Neuronal stem cell (in vitro differentiated cells): ENCODE measurements around the gene PROM1.

ENCODE experiments used
- DNase-seq: peaks from one replicate; pipeline ENCODE4 v3.0.0-alpha.2; 2013; ENCODE audit warnings: low spot score
- H2AFZ ChIP-seq: one replicate; pipeline ENCODE4 v1.6.1; 2013; ENCODE audit warnings: mild to moderate bottlenecking, low read length, inconsistent platforms
- H2AK5ac ChIP-seq: 2 replicates; pipeline ENCODE4 v1.6.1; 2013; ENCODE audit warnings: low read depth, mild to moderate bottlenecking, inconsistent platforms, low read length, moderate library complexity, mixed read lengths
- H2BK120ac ChIP-seq: 2 replicates; pipeline ENCODE4 v1.6.1; 2013; ENCODE audit warnings: low read depth, mild to moderate bottlenecking, inconsistent platforms, low read length, moderate library complexity, mixed read lengths
- H2BK12ac ChIP-seq: one replicate; pipeline ENCODE4 v1.6.1; 2013; ENCODE audit warnings: low read length, inconsistent platforms
- H2BK15ac ChIP-seq: 2 replicates; pipeline ENCODE4 v1.6.1; 2013; ENCODE audit warnings: mild to moderate bottlenecking, low read length, inconsistent platforms, mixed read lengths
- H2BK5ac ChIP-seq: one replicate; pipeline ENCODE4 v1.6.1; 2013; ENCODE audit warnings: inconsistent platforms, mild to moderate bottlenecking, low read length, moderate library complexity
- H3K14ac ChIP-seq: one replicate; pipeline ENCODE4 v1.6.1; 2013; ENCODE audit warnings: low read length, inconsistent platforms
- H3K18ac ChIP-seq: 2 replicates; pipeline ENCODE4 v1.6.1; 2013; ENCODE audit warnings: low read length, inconsistent platforms
- H3K23ac ChIP-seq: 2 replicates; pipeline ENCODE4 v1.6.1; 2013; ENCODE audit warnings: low read depth, mild to moderate bottlenecking, mixed read lengths, low read length, inconsistent platforms; ENCODE audit not compliant: poor library complexity
- H3K27ac ChIP-seq: replicated peaks from 3 replicates; pipeline ENCODE4 v1.5.1; 2013; ENCODE audit warnings: low read length, inconsistent platforms
- H3K27me3 ChIP-seq, 3 experiments: 2 replicates each; pipeline ENCODE4 v1.6.1; 2013; ENCODE audit warnings: low read length in 3 of 3, mild to moderate bottlenecking in 2 of 3, inconsistent platforms in 1 of 3, low read depth in 1 of 3, mixed read lengths in 1 of 3, moderate library complexity in 1 of 3; ENCODE audit not compliant: control insufficient read depth in 3 of 3, insufficient read depth in 3 of 3
- H3K36me3 ChIP-seq, 2 donors: replicated peaks in 1 of 2; 2 replicates each; pipeline ENCODE4 v1.6.1; 2013; ENCODE audit warnings: low read length in 2 of 2; ENCODE audit not compliant: control insufficient read depth in 2 of 2, insufficient read depth in 2 of 2
- H3K4ac ChIP-seq: 2 replicates; pipeline ENCODE4 v1.6.1; 2013; ENCODE audit warnings: inconsistent platforms, mild to moderate bottlenecking, low read length, moderate library complexity
- H3K4me1 ChIP-seq, 2 donors: 1 replicate in 1 of 2; 2 replicates in 1 of 2; pipeline ENCODE4 v1.6.1; 2013; ENCODE audit warnings: low read length in 2 of 2, low read depth in 1 of 2; ENCODE audit not compliant: control insufficient read depth in 2 of 2, insufficient read depth in 1 of 2
- H3K4me2 ChIP-seq: one replicate; pipeline ENCODE4 v1.6.1; 2013; ENCODE audit warnings: mild to moderate bottlenecking, low read length, inconsistent platforms; ENCODE audit not compliant: insufficient read depth, poor library complexity, severe bottlenecking
- H3K4me3 ChIP-seq, 2 donors: 2 replicates each; pipeline ENCODE4 v1.5.1; 2013; ENCODE audit warnings: low read length in 2 of 2, mild to moderate bottlenecking in 2 of 2, inconsistent platforms in 1 of 2, moderate library complexity in 1 of 2
- H3K79me1 ChIP-seq: one replicate; pipeline ENCODE4 v1.6.1; 2013; ENCODE audit warnings: low read depth, mild to moderate bottlenecking, inconsistent platforms, low read length, moderate library complexity
- H3K9ac ChIP-seq: one replicate; pipeline ENCODE4 v1.6.1; 2013; ENCODE audit warnings: mild to moderate bottlenecking, low read depth, low read length, inconsistent platforms; ENCODE audit not compliant: poor library complexity
- H3K9me3 ChIP-seq, 2 donors: replicated peaks in 1 of 2; 2 replicates each; pipeline versions ENCODE3 to v1.6.1; 2013; ENCODE audit warnings: low read length in 2 of 2, mild to moderate bottlenecking in 2 of 2, inconsistent platforms in 1 of 2, low read depth in 1 of 2, mixed read lengths in 1 of 2, moderate library complexity in 1 of 2; ENCODE audit not compliant: control insufficient read depth in 2 of 2, insufficient read depth in 1 of 2
- H4K8ac ChIP-seq: one replicate; pipeline ENCODE4 v1.6.1; 2013; ENCODE audit warnings: low read depth, mild to moderate bottlenecking, inconsistent platforms, low read length, moderate library complexity
- H4K91ac ChIP-seq: one replicate; pipeline ENCODE4 v1.6.1; 2013; ENCODE audit warnings: low read length, low read depth, mild to moderate bottlenecking, inconsistent platforms; ENCODE audit not compliant: poor library complexity
- WGBS, 2 donors: extraction: QIAGEN DNeasy Blood & Tissue Kit; methylation state at CpG; one replicate each; pipeline ENCODE4 v1.1.7; 2013; ENCODE audit warnings: missing lambda C conversion rate in 2 of 2, mixed read lengths in 1 of 2; ENCODE audit not compliant: insufficient read length in 2 of 2, insufficient replicate concordance in 1 of 2; ENCODE audit errors: extremely low coverage in 2 of 2; 5-methylcytosine and 5-hydroxymethylcytosine counted together

PROM1 gene

GRCh38 chr4:16077786-16078185, 6.0 kb downstream of the PROM1 start:
- no CpG with 5 or more reads among the region's 4 CpGs for WGBS, 2 donors
- H2BK15ac ChIP-seq, result no peak overlapping the region

GRCh38 chr4:16075975-16076757, 7.7 kb downstream of the PROM1 start:
- Histone ChIP-seq H3K4me1 (peaks cover 0 to 16% of the 10 kb centered on the region in 2 donors), H2BK5ac (no peak overlapping the region), H3K9me3 (no peaks in the 10 kb centered on the region), H3K18ac (no peak overlapping the region), H2AK5ac (no peak overlapping the region), H3K27me3 (no peaks in the 10 kb centered on the region), H3K14ac (no peak overlapping the region), H2BK120ac (no peak overlapping the region), H2BK12ac (no peak overlapping the region), H3K9ac (no peak overlapping the region), H3K23ac (no peak overlapping the region), H3K36me3 (peaks cover 15 to 74% of the 10 kb centered on the region in 2 donors), H4K8ac (no peak overlapping the region), H3K4me3 (no peak overlapping the region), H2AFZ (no peak overlapping the region), H3K27ac (no peak overlapping the region), H4K91ac (no peak overlapping the region), H3K79me1 (peaks cover 3% of the 10 kb centered on the region), H2BK15ac (no peak overlapping the region), H3K4me2 (no peak overlapping the region), H3K4ac (no peak overlapping the region)
- no peak for DNase-seq
- WGBS, 2 donors, result no CpG with 5 or more reads among the region's 8 CpGs

More at GRCh38 chr4:16077786-16078185, 6.0 kb downstream of the PROM1 start:
- Histone ChIP-seq H3K4ac (no peak overlapping the region), H4K91ac (no peak overlapping the region), H3K79me1 (peaks cover 3% of the 10 kb centered on the region), H3K9ac (no peak overlapping the region), H2BK120ac (no peak overlapping the region), H3K4me2 (no peak overlapping the region), H4K8ac (no peak overlapping the region), H2BK5ac (no peak overlapping the region), H3K4me1 (peaks cover 3 to 14% of the 10 kb centered on the region in 2 donors), H3K14ac (no peak overlapping the region), H3K18ac (no peak overlapping the region), H2BK12ac (no peak overlapping the region), H3K27me3 (no peaks in the 10 kb centered on the region), H2AFZ (no peak overlapping the region), H3K23ac (no peak overlapping the region), H3K36me3 (peaks cover 15 to 58% of the 10 kb centered on the region in 2 donors), H3K27ac (no peak overlapping the region), H2AK5ac (no peak overlapping the region), H3K9me3 (no peaks in the 10 kb centered on the region), H3K4me3 (no peak overlapping the region)
- DNase-seq, result no peak

- Histone ChIP-seq H3K9ac (no peak overlapping the region), H3K79me1 (peaks cover 3% of the 10 kb centered on the region), H3K27ac (no peak overlapping the region), H3K4me3 (no peak overlapping the region), H2BK120ac (no peak overlapping the region), H3K4me2 (no peak overlapping the region), H2AFZ (no peak overlapping the region), H3K23ac (no peak overlapping the region), H2BK15ac (no peak overlapping the region), H2BK12ac (no peak overlapping the region), H4K8ac (no peak overlapping the region), H4K91ac (no peak overlapping the region), H3K4ac (no peak overlapping the region), H3K36me3 (peaks cover 15 to 80% of the 10 kb centered on the region in 2 donors), H3K27me3 (no peaks in the 10 kb centered on the region), H3K9me3 (no peaks in the 10 kb centered on the region), H3K14ac (no peak overlapping the region), H3K18ac (no peak overlapping the region), H2AK5ac (no peak overlapping the region), H2BK5ac (no peak overlapping the region), H3K4me1 (peaks cover 0 to 19% of the 10 kb centered on the region in 2 donors)
- no CpG with 5 or more reads among the region's 3 CpGs for WGBS, 2 donors
- no peak for DNase-seq
Measured at GRCh38 chr4:16075061-16075460, 8.8 kb downstream of the PROM1 start.

GRCh38 chr4:16072168-16072567, 11.7 kb downstream of the PROM1 start:
- Histone ChIP-seq H3K9ac (no peak overlapping the region), H2BK12ac (no peak overlapping the region), H3K9me3 (no peaks in the 10 kb centered on the region), H3K18ac (no peak overlapping the region), H2AK5ac (no peak overlapping the region), H2AFZ (no peak overlapping the region), H3K23ac (no peak overlapping the region), H3K4ac (no peak overlapping the region), H2BK120ac (no peak overlapping the region), H2BK15ac (no peak overlapping the region), H3K36me3 (peaks cover 12 to 90% of the 10 kb centered on the region in 2 donors), H3K4me1 (peaks cover 0 to 11% of the 10 kb centered on the region in 2 donors), H4K8ac (no peak overlapping the region), H3K4me3 (no peak overlapping the region), H3K14ac (no peak overlapping the region), H3K27me3 (no peaks in the 10 kb centered on the region), H3K4me2 (no peak overlapping the region), H3K79me1 (peaks cover 8% of the 10 kb centered on the region), H4K91ac (no peak overlapping the region), H3K27ac (no peak overlapping the region), H2BK5ac (no peak overlapping the region)
- no peak for DNase-seq
